Rectal smooth muscle tissue (tissue), 1 donor: Measurements from ENCODE around the gene NUBP1.
"Not testable (repeated sequence)": the region's sequence is repeated elsewhere in the genome, so short reads cannot be mapped to it uniquely, and the experiment has no call there.

Experiments used
- H3K27ac ChIP-seq: one replicate; pipeline ENCODE4 v1.7.0; 2013; ENCODE audit warnings: low read depth, low read length, inconsistent platforms
- H3K27me3 ChIP-seq: one replicate; pipeline ENCODE4 v1.7.0; 2013; ENCODE audit warnings: low read length; ENCODE audit not compliant: control insufficient read depth, insufficient read depth
- H3K36me3 ChIP-seq: one replicate; pipeline ENCODE4 v1.7.0; 2013; ENCODE audit warnings: low read length; ENCODE audit not compliant: control insufficient read depth, insufficient read depth
- H3K4me1 ChIP-seq: one replicate; pipeline ENCODE4 v1.7.0; 2013; ENCODE audit warnings: low read length; ENCODE audit not compliant: control insufficient read depth, insufficient read depth
- H3K4me3 ChIP-seq: one replicate; pipeline ENCODE4 v1.7.0; 2013; ENCODE audit warnings: low read length
- H3K9ac ChIP-seq: one replicate; pipeline ENCODE4 v1.7.0; 2013; ENCODE audit warnings: low read length

Gene NUBP1

DNA sequence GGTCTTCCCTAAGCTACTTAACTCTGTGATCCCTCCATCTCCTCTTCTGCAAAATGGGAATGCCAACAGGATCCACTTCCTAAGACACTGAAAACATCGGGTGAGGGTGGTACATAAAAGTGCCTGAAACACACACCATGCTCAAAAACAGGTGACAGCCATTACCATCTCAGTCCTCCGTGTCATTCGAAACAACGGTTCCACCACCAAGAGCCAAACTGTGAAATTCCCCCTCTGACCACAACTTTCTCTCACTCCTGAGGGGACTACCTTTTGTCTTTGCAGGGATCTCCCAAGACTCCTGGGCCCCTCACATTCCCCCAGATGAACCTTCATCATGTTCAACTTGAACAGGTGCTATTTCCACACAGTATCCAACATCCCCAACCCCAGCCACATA, 37.0 kb downstream of the NUBP1 start:
- Histone ChIP-seq H3K27me3 (no peaks in the 10 kb centered on the region), H3K36me3 (no peaks in the 10 kb centered on the region), H3K9ac (no peak overlapping the region), H3K4me1 (no peaks in the 10 kb centered on the region), H3K4me3 (no peak overlapping the region), H3K27ac (no peak overlapping the region)

DNA sequence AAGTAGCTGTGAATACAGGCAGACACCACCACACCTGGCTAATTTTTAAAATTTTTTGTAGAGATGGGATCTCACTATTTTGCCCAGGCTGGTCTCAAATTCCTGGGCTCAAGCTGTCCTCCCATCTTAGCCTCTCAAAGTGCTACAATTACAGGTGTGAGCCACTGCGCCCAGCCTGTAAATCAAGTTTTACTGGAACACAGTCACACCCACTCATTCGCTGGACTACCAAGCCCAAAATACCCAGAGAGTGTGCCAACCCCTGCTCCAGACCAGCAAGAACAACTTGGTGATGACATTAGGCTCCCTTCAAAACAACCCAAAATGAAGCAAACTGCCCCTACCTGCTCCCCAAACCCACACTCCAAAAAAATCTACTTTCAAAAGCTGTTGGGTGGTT, 39.0 kb downstream of the NUBP1 start:
- no peaks in the 10 kb centered on the region for H3K27me3 ChIP-seq
- H3K36me3 ChIP-seq = no peaks in the 10 kb centered on the region
- H3K4me1 ChIP-seq = no peaks in the 10 kb centered on the region

DNA sequence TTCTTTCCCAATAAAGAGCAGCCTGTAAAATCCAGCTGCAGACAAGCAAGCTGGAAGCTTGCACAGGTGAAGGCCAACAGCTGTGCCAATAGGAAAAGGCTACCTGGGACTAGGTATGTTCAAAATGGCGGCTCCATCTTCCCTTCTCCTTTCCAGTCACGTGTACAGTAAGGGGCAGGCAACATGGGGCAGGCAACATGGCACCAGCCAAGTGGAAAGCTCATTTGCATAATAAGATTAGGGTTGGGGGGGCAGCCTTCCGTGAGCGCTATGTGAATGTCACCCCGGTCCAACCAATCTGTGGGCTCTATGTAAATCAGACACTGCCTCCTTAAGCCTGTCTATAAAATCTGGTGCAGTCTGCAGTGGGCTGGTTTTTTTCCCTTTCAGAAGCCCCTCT, 43.7 kb downstream of the NUBP1 start:
- H3K4me3 ChIP-seq = no peak overlapping the region
- H3K9ac ChIP-seq = no peak overlapping the region
- no peaks in the 10 kb centered on the region for H3K27me3 ChIP-seq
- H3K27ac ChIP-seq = no peak overlapping the region
- no peaks in the 10 kb centered on the region for H3K4me1 ChIP-seq
- no peaks in the 10 kb centered on the region for H3K36me3 ChIP-seq

More for the DNA sequence above, 39.0 kb downstream of the NUBP1 start:
- no peak overlapping the region for H3K27ac ChIP-seq
- no peak overlapping the region for H3K4me3 ChIP-seq
- H3K9ac ChIP-seq = no peak overlapping the region

DNA sequence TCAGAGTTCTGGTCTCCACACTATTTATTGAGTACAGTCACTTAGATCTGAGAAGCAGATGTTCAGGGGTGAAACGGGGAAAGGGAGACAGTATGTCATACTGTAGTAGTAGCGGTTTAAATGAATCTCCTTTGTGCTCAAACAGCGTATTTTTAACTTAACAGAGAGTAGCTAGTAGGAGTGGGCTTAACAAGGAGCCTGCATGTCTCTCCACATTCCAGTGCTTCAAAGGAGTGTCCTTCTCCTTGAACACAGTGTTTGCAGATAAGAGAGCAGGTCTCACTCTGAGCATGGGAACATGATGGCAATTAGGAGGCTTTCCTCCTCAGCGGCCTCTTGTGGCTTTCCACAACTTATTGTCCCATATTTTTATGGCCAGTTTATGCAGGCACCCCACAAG, 45.0 kb downstream of the NUBP1 start:
- not testable (repeated sequence) for H3K9ac ChIP-seq, H3K36me3 ChIP-seq, H3K4me1 ChIP-seq, H3K27me3 ChIP-seq, H3K4me3 ChIP-seq, H3K27ac ChIP-seq

DNA sequence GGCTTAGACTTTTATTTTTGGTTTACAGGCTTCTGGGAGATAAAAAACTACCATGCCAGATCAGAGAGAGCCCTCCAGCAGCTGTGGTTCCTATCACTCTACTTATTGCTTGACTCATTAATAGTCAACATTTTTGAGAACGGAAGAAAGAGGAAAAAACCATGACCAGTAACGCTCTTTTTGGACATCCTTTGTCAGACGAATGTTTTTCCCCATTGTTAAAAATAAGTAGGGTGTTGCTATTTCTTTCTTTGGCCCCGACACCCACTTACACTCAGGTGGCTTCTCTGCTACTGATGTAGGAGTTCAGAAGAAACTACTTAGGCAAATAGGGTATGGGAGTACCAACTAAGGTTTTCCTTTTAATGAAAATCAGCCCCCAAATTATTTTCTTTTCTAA, 47.4 kb downstream of the NUBP1 start:
- Histone ChIP-seq H3K36me3 (no peaks in the 10 kb centered on the region), H3K4me3 (no peak overlapping the region), H3K27me3 (no peaks in the 10 kb centered on the region), H3K27ac (no peak overlapping the region), H3K9ac (no peak overlapping the region), H3K4me1 (no peaks in the 10 kb centered on the region)

DNA sequence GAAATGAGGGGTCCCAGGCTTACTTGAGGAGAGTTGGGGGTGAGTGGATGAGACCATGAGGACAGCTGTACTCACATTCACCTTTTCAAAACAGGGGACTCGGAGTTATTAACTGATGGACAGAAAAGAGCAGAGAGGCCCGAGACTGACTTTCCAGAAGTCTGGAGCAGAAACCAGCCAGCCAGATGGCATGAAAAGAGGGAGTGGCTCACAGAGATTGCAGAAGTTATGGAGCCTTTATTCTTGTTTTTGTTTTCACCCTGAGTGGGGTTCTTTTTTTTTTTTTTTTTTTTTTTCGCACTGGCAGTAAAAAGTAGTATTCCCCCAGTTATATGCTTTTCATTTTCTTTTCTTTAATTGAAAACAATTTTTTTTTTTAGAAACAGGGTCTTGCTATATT, 56.1 kb downstream of the NUBP1 start:
- Histone ChIP-seq H3K4me1 (no peaks in the 10 kb centered on the region), H3K4me3 (no peak overlapping the region), H3K9ac (no peak overlapping the region), H3K27me3 (no peaks in the 10 kb centered on the region), H3K27ac (no peak overlapping the region), H3K36me3 (no peaks in the 10 kb centered on the region)

DNA sequence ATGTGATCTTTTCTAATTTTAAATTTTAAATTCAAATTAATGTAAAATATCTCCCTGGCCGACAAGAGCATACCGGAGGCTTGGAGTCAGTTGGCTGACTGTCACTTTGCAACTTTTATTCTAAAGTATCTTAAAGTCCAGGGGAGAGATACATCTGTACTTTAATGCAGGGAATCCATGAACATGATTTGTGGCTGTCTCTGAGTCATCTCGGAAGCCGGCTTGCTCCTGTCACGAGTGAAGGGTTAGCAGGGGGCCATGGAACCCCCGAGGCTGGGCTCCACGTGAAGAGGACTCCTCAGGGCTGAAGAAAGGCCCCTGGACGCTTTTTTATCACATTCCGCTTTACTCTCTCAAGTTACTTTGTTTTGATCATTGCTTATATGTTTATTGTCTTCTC, 61.7 kb downstream of the NUBP1 start:
- H3K4me1 ChIP-seq = no peaks in the 10 kb centered on the region
- H3K9ac ChIP-seq = no peak overlapping the region
- H3K4me3 ChIP-seq = no peak overlapping the region
- H3K36me3 ChIP-seq = no peaks in the 10 kb centered on the region
- H3K27ac ChIP-seq = no peak overlapping the region
- H3K27me3 ChIP-seq = no peaks in the 10 kb centered on the region

DNA sequence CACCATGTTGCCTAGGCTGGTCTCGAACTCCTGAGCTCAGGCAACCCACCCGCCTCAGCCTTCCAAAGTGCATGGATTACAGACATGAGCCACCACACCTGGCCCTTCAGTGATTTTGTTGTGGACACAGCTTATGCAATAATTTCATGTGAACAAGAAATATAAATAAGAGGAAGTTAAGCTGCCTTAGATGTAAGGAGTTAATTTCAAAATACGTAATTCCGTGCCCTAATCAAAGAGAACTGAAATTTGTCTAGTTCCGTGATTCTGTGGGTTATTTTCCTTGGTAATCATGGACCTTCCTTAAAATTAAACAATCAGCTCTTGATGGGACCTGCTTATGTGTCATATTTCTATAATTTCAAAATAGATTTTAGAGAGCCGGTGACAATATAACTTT, 63.1 kb downstream of the NUBP1 start:
- Histone ChIP-seq H3K36me3 (no peaks in the 10 kb centered on the region), H3K27me3 (no peaks in the 10 kb centered on the region), H3K4me1 (no peaks in the 10 kb centered on the region), H3K27ac (no peak overlapping the region), H3K9ac (no peak overlapping the region), H3K4me3 (no peak overlapping the region)

DNA sequence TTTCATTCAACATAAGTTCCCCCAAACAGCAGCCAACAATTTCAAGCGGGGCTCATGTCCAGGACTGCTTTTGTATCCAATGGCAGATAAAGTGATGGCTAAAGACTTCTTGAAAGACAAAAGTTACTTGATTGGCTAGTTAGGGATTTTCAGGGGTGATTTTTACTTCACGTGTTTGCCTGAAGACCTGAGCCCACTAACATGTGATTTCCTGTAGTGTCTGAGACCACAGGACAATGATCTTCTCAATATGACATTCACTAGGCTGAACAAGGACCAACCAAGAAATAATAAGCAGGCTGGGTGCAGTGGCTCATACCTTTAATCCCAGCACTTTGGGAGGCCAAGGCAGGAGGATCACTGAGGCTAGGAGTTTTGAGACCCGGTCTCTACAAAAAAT, 64.6 kb downstream of the NUBP1 start:
- H3K9ac ChIP-seq = no peak overlapping the region
- H3K4me1 ChIP-seq = no peaks in the 10 kb centered on the region
- H3K4me3 ChIP-seq = no peak overlapping the region
- no peaks in the 10 kb centered on the region for H3K27me3 ChIP-seq
- no peaks in the 10 kb centered on the region for H3K36me3 ChIP-seq
- no peak overlapping the region for H3K27ac ChIP-seq

DNA sequence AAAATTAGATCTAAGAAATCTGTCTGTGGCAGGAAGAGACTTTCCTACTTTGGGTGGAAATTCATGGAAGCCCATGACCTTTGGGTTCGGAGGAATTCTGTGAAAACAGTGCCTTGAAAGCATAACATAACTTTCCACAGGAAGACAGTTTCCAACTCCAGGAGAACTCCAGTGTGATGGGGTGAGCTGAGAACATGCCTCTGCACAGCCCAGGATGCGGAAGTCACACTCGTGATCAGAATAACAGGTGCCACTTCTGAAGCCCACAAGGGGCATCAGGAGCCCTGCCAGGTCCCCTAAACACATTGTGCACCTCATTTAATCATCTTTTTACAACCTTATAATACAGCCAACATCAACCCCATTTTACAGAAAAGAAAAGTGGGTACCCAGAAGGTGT, 65.2 kb downstream of the NUBP1 start:
- H3K4me3 ChIP-seq = no peak overlapping the region
- no peaks in the 10 kb centered on the region for H3K4me1 ChIP-seq
- no peak overlapping the region for H3K27ac ChIP-seq
- no peaks in the 10 kb centered on the region for H3K36me3 ChIP-seq
- no peak overlapping the region for H3K9ac ChIP-seq
- no peaks in the 10 kb centered on the region for H3K27me3 ChIP-seq

DNA sequence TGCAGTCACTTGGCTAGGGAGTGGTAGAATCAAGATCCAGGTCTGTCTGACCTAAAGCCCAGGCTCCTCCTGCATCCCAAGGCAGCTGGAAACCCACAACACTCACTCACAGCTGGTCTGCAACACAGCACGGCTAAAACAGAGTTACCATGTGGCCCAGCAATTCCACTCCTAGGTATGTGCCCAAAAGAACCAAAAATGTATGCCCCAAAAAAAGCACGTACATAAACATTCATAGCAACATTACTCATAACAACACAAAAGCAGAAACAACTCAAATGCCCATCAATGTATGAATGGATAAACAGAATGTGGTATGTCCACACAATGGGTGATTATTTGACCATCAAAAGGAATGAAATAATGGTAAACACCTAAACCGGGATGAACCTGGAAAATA, 66.1 kb downstream of the NUBP1 start:
- Histone ChIP-seq H3K4me1 (no peaks in the 10 kb centered on the region), H3K4me3 (no peak overlapping the region), H3K27ac (no peak overlapping the region), H3K27me3 (no peaks in the 10 kb centered on the region), H3K36me3 (no peaks in the 10 kb centered on the region), H3K9ac (no peak overlapping the region)

DNA sequence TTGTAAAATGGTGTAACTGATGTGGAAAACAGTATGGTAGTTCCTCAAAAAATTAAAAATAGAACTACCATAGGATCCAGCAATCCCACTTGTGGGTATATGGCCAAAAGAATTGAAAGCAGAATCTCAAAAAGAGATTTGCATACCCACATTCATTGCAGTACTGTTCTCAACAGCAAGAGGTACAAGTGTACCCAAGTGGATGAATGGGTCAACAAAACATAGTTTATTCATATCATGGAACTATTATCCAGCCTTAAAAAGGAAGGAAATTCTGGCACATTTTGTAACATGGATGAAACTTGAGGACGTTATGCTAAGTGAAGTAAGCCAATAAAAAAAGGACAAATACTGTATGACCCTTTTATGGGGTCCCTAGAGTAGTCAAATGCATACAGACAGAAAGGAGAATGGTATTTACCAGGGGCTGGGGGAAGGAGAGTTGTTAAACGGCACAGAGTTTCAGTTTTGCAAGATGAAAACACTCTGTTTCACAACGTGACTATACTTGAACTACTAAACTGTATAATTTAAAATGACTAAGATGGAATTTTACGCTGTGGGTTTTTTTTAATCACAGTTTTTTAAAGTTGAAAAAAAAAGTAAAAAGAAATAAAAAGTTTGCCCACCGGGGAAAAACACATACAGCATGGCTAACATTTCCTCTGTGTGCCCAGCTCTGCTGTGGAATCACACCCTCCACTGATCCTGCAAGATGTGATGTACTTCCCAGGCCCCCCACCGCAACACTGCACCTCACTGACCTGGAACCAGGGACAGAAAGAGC, 68.9 kb downstream of the NUBP1 start:
- Histone ChIP-seq H3K9ac (no peak overlapping the region), H3K4me1 (no peaks in the 10 kb centered on the region), H3K27me3 (no peaks in the 10 kb centered on the region), H3K27ac (no peak overlapping the region), H3K36me3 (no peaks in the 10 kb centered on the region), H3K4me3 (no peak overlapping the region)

DNA sequence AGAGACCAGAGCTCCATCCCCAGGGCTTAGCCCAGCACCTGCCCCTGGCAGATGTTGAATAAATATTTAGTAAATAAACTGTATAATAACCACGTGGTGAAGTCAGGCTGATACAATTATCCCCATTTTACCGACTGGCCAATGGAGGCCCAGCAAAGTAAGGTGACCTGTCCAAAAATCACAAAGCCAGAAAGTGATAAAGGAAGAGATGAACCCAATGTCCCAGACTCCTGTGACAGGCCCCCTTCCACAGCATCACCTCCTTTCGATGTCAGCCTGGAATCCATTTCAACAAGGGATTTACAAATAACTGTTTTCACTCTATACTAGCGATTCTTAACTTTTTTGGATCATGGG, 69.4 kb downstream of the NUBP1 start:
- Histone ChIP-seq H3K36me3 (no peaks in the 10 kb centered on the region), H3K27ac (no peak overlapping the region), H3K4me1 (no peaks in the 10 kb centered on the region), H3K4me3 (no peak overlapping the region), H3K27me3 (no peaks in the 10 kb centered on the region), H3K9ac (no peak overlapping the region)
